GM12874 (cell line): ENCODE data around the gene MRGPRE.

Source experiments
- CTCF ChIP-seq: IDR thresholded peaks from 2 replicates; pipeline ENCODE4 v1.5.1; 2011; ENCODE audit warnings: low read depth, mild to moderate bottlenecking, control low read depth, low read length, moderate library complexity; ENCODE audit not compliant: insufficient read depth

Gene MRGPRE

GRCh38 chr11:3190600-3190999 lies 41.6 kb downstream of the MRGPRE start:
- no peak for TF ChIP-seq CTCF

GRCh38 chr11:3189886-3190583 lies 42.2 kb downstream of the MRGPRE start:
- no peak for TF ChIP-seq CTCF

- no peak for TF ChIP-seq CTCF
Measured at GRCh38 chr11:3189196-3189843, 42.9 kb downstream of the MRGPRE start.

GRCh38 chr11:3188496-3189195 lies 43.6 kb downstream of the MRGPRE start:
- no peak for TF ChIP-seq CTCF

- TF ChIP-seq CTCF = no peak
Measured at GRCh38 chr11:3186166-3186953, 45.9 kb downstream of the MRGPRE start.

GRCh38 chr11:3184732-3185347 lies 47.4 kb downstream of the MRGPRE start:
- no peak for TF ChIP-seq CTCF

- TF ChIP-seq CTCF = no peak
Measured at GRCh38 chr11:3183523-3183922, 48.7 kb downstream of the MRGPRE start.
